ENCODE results near the gene ME1. TPM values are rescaled to one million over a fixed set of nuclear protein-coding genes. Genes with fewer than 3 reads are reported as not detected.

The ME1 gene
- 2.6 TPM for total RNA-seq

GRCh38 chr6:83430611-83431544 is at the start of gene ME1:
TSS of gene ME1 (minus strand) at chr6:83431051. CDS start at chr6:83430954, 97 bp downstream.
- no peaks in the 10 kb centered on the region for H3K27me3 ChIP-seq (ENCODE audit: control insufficient read depth in 3 of 3, insufficient read depth in 3 of 3, low read length in 3 of 3)
- H3K36me3 ChIP-seq (ENCODE audit: control insufficient read depth in 3 of 3, insufficient read depth in 3 of 3, low read length in 3 of 3) = peaks cover 0 to under 1% (median 0%) of the 10 kb centered on the region in 3 donors
- peak within 1 kb of the TSS; percentile 64 to 94 (median 89) for H3K4me3 ChIP-seq (ENCODE audit: low read length in 3 of 3)
- H3K9ac ChIP-seq (ENCODE audit: low read depth in 1 of 3, low read length in 3 of 3) = peak within 1 kb of the TSS; percentile 83 to 88 (median 88)
- H3K9me3 ChIP-seq (ENCODE audit: control insufficient read depth in 3 of 3, low read length in 3 of 3) = no peaks in the 10 kb centered on the region
- peaks cover 5 to 7% (median 5%) of the 10 kb centered on the region in 3 donors for H3K4me1 ChIP-seq (ENCODE audit: control insufficient read depth in 3 of 3, insufficient read depth in 3 of 3, low read length in 3 of 3)
- peak within 1 kb of the TSS; percentile 83 for H3K27ac ChIP-seq (ENCODE audit: low read depth, low read length)

- Histone ChIP-seq H3K9me3 (ENCODE audit: control insufficient read depth in 3 of 3, low read length in 3 of 3) (no peaks in the 10 kb centered on the region), H3K4me3 (ENCODE audit: low read length in 3 of 3) (no peak overlapping the region), H3K36me3 (ENCODE audit: control insufficient read depth in 3 of 3, insufficient read depth in 3 of 3, low read length in 3 of 3) (no peaks in the 10 kb centered on the region), H3K9ac (ENCODE audit: low read depth in 1 of 3, low read length in 3 of 3) (no peak overlapping the region), H3K4me1 (ENCODE audit: control insufficient read depth in 3 of 3, insufficient read depth in 3 of 3, low read length in 3 of 3) (no peaks in the 10 kb centered on the region), H3K27ac (ENCODE audit: low read depth, low read length) (no peak overlapping the region), H3K27me3 (ENCODE audit: control insufficient read depth in 3 of 3, insufficient read depth in 3 of 3, low read length in 3 of 3) (no peaks in the 10 kb centered on the region)
Observed at GRCh38 chr6:83480470-83480869, 49.6 kb upstream of the ME1 start.

GRCh38 chr6:83479389-83479788 is 48.5 kb upstream of the ME1 start:
- Histone ChIP-seq H3K27ac (ENCODE audit: low read depth, low read length) (no peak overlapping the region), H3K9ac (ENCODE audit: low read depth in 1 of 3, low read length in 3 of 3) (no peak overlapping the region), H3K4me3 (ENCODE audit: low read length in 3 of 3) (no peak overlapping the region), H3K9me3 (ENCODE audit: control insufficient read depth in 3 of 3, low read length in 3 of 3) (no peaks in the 10 kb centered on the region), H3K27me3 (ENCODE audit: control insufficient read depth in 3 of 3, insufficient read depth in 3 of 3, low read length in 3 of 3) (no peaks in the 10 kb centered on the region), H3K36me3 (ENCODE audit: control insufficient read depth in 3 of 3, insufficient read depth in 3 of 3, low read length in 3 of 3) (no peaks in the 10 kb centered on the region), H3K4me1 (ENCODE audit: control insufficient read depth in 3 of 3, insufficient read depth in 3 of 3, low read length in 3 of 3) (peaks cover 0 to 2% (median 0%) of the 10 kb centered on the region in 3 donors)

- Histone ChIP-seq H3K4me1 (ENCODE audit: control insufficient read depth in 3 of 3, insufficient read depth in 3 of 3, low read length in 3 of 3) (peaks cover 5 to 21% (median 11%) of the 10 kb centered on the region in 3 donors), H3K36me3 (ENCODE audit: control insufficient read depth in 3 of 3, insufficient read depth in 3 of 3, low read length in 3 of 3) (no peaks in the 10 kb centered on the region), H3K9ac (ENCODE audit: low read depth in 1 of 3, low read length in 3 of 3) (no peak overlapping the region), H3K27me3 (ENCODE audit: control insufficient read depth in 3 of 3, insufficient read depth in 3 of 3, low read length in 3 of 3) (no peaks in the 10 kb centered on the region), H3K4me3 (ENCODE audit: low read length in 3 of 3) (no peak overlapping the region), H3K27ac (ENCODE audit: low read depth, low read length) (no peak overlapping the region), H3K9me3 (ENCODE audit: control insufficient read depth in 3 of 3, low read length in 3 of 3) (no peaks in the 10 kb centered on the region)
Observed at GRCh38 chr6:83476971-83477370, 46.1 kb upstream of the ME1 start.

- no peak overlapping the region for H3K27ac ChIP-seq (ENCODE audit: low read depth, low read length)
- H3K9ac ChIP-seq (ENCODE audit: low read depth in 1 of 3, low read length in 3 of 3) = peak overlapping the region in 1 of 3 donors; percentile 9
- no peaks in the 10 kb centered on the region for H3K27me3 ChIP-seq (ENCODE audit: control insufficient read depth in 3 of 3, insufficient read depth in 3 of 3, low read length in 3 of 3)
- no peaks in the 10 kb centered on the region for H3K9me3 ChIP-seq (ENCODE audit: control insufficient read depth in 3 of 3, low read length in 3 of 3)
- H3K4me1 ChIP-seq (ENCODE audit: control insufficient read depth in 3 of 3, insufficient read depth in 3 of 3, low read length in 3 of 3) = peaks cover 5 to 21% (median 11%) of the 10 kb centered on the region in 3 donors
- H3K36me3 ChIP-seq (ENCODE audit: control insufficient read depth in 3 of 3, insufficient read depth in 3 of 3, low read length in 3 of 3) = no peaks in the 10 kb centered on the region
- peak overlapping the region in 1 of 3 donors; percentile 1 for H3K4me3 ChIP-seq (ENCODE audit: low read length in 3 of 3)
Observed at GRCh38 chr6:83474309-83474708, 43.5 kb upstream of the ME1 start.

- no peak overlapping the region for H3K4me3 ChIP-seq (ENCODE audit: low read length in 3 of 3)
- peaks cover 5 to 21% (median 11%) of the 10 kb centered on the region in 3 donors for H3K4me1 ChIP-seq (ENCODE audit: control insufficient read depth in 3 of 3, insufficient read depth in 3 of 3, low read length in 3 of 3)
- no peak overlapping the region for H3K9ac ChIP-seq (ENCODE audit: low read depth in 1 of 3, low read length in 3 of 3)
- no peaks in the 10 kb centered on the region for H3K9me3 ChIP-seq (ENCODE audit: control insufficient read depth in 3 of 3, low read length in 3 of 3)
- H3K27ac ChIP-seq (ENCODE audit: low read depth, low read length) = no peak overlapping the region
- H3K36me3 ChIP-seq (ENCODE audit: control insufficient read depth in 3 of 3, insufficient read depth in 3 of 3, low read length in 3 of 3) = no peaks in the 10 kb centered on the region
- H3K27me3 ChIP-seq (ENCODE audit: control insufficient read depth in 3 of 3, insufficient read depth in 3 of 3, low read length in 3 of 3) = no peaks in the 10 kb centered on the region
Observed at GRCh38 chr6:83472767-83473166, 41.9 kb upstream of the ME1 start.

GRCh38 chr6:83470587-83470986 is 39.7 kb upstream of the ME1 start:
- H3K4me3 ChIP-seq (ENCODE audit: low read length in 3 of 3) = no peak overlapping the region
- H3K27ac ChIP-seq (ENCODE audit: low read depth, low read length) = no peak overlapping the region
- H3K9me3 ChIP-seq (ENCODE audit: control insufficient read depth in 3 of 3, low read length in 3 of 3) = no peaks in the 10 kb centered on the region

GRCh38 chr6:83470001-83470400 is 39.1 kb upstream of the ME1 start:
- H3K4me3 ChIP-seq (ENCODE audit: low read length in 3 of 3) = no peak overlapping the region
- no peak overlapping the region for H3K9ac ChIP-seq (ENCODE audit: low read depth in 1 of 3, low read length in 3 of 3)
- H3K27ac ChIP-seq (ENCODE audit: low read depth, low read length) = no peak overlapping the region
- no peaks in the 10 kb centered on the region for H3K36me3 ChIP-seq (ENCODE audit: control insufficient read depth in 3 of 3, insufficient read depth in 3 of 3, low read length in 3 of 3)
- H3K9me3 ChIP-seq (ENCODE audit: control insufficient read depth in 3 of 3, low read length in 3 of 3) = no peaks in the 10 kb centered on the region
- H3K27me3 ChIP-seq (ENCODE audit: control insufficient read depth in 3 of 3, insufficient read depth in 3 of 3, low read length in 3 of 3) = no peaks in the 10 kb centered on the region
- peaks cover 5 to 21% (median 11%) of the 10 kb centered on the region in 3 donors for H3K4me1 ChIP-seq (ENCODE audit: control insufficient read depth in 3 of 3, insufficient read depth in 3 of 3, low read length in 3 of 3)

More at GRCh38 chr6:83470587-83470986, 39.7 kb upstream of the ME1 start:
- Histone ChIP-seq H3K36me3 (ENCODE audit: control insufficient read depth in 3 of 3, insufficient read depth in 3 of 3, low read length in 3 of 3) (no peaks in the 10 kb centered on the region), H3K27me3 (ENCODE audit: control insufficient read depth in 3 of 3, insufficient read depth in 3 of 3, low read length in 3 of 3) (no peaks in the 10 kb centered on the region), H3K4me1 (ENCODE audit: control insufficient read depth in 3 of 3, insufficient read depth in 3 of 3, low read length in 3 of 3) (peaks cover 5 to 21% (median 11%) of the 10 kb centered on the region in 3 donors), H3K9ac (ENCODE audit: low read depth in 1 of 3, low read length in 3 of 3) (no peak overlapping the region)

- Histone ChIP-seq H3K4me1 (ENCODE audit: control insufficient read depth in 3 of 3, insufficient read depth in 3 of 3, low read length in 3 of 3) (peaks cover 0 to 2% (median 2%) of the 10 kb centered on the region in 3 donors), H3K9me3 (ENCODE audit: control insufficient read depth in 3 of 3, low read length in 3 of 3) (no peaks in the 10 kb centered on the region), H3K27ac (ENCODE audit: low read depth, low read length) (peak overlapping the region; percentile 33), H3K36me3 (ENCODE audit: control insufficient read depth in 3 of 3, insufficient read depth in 3 of 3, low read length in 3 of 3) (no peaks in the 10 kb centered on the region), H3K27me3 (ENCODE audit: control insufficient read depth in 3 of 3, insufficient read depth in 3 of 3, low read length in 3 of 3) (no peaks in the 10 kb centered on the region), H3K4me3 (ENCODE audit: low read length in 3 of 3) (no peak overlapping the region), H3K9ac (ENCODE audit: low read depth in 1 of 3, low read length in 3 of 3) (no peak overlapping the region)
Observed at GRCh38 chr6:83467620-83468036, 36.8 kb upstream of the ME1 start.

- Histone ChIP-seq H3K4me3 (ENCODE audit: low read length in 3 of 3) (no peak overlapping the region), H3K27me3 (ENCODE audit: control insufficient read depth in 3 of 3, insufficient read depth in 3 of 3, low read length in 3 of 3) (no peaks in the 10 kb centered on the region), H3K36me3 (ENCODE audit: control insufficient read depth in 3 of 3, insufficient read depth in 3 of 3, low read length in 3 of 3) (no peaks in the 10 kb centered on the region), H3K4me1 (ENCODE audit: control insufficient read depth in 3 of 3, insufficient read depth in 3 of 3, low read length in 3 of 3) (no peaks in the 10 kb centered on the region), H3K9me3 (ENCODE audit: control insufficient read depth in 3 of 3, low read length in 3 of 3) (no peaks in the 10 kb centered on the region), H3K27ac (ENCODE audit: low read depth, low read length) (no peak overlapping the region), H3K9ac (ENCODE audit: low read depth in 1 of 3, low read length in 3 of 3) (no peak overlapping the region)
Observed at GRCh38 chr6:83466328-83466727, 35.5 kb upstream of the ME1 start.
